ENCODE measurements around the gene DDHD1. TPM values are rescaled to one million over a fixed set of nuclear protein-coding genes. Genes with fewer than 3 reads are reported as not detected.

Gene DDHD1
- total RNA-seq (1 to 10 TPM; 4.0 to 7.6 (median 4.7) TPM), polyA plus RNA-seq (1 to 10 TPM; 2.8 to 5.2 (median 3.0) TPM)
- long read RNA-seq, donor 1, full-length matches to known transcripts, result 8 of 8 reads
- long read RNA-seq, donor 1, partial matches to known transcripts, result 0 of 8 reads
- long read RNA-seq, donor 1, other reads (novel, unspliced or antisense), result 0 of 8 reads
- long read RNA-seq, donor 2, full-length matches to known transcripts, result 15 of 20 reads
- long read RNA-seq, donor 2, partial matches to known transcripts, result 2 of 20 reads
- long read RNA-seq, donor 2, other reads (novel, unspliced or antisense), result 3 of 20 reads

DNA sequence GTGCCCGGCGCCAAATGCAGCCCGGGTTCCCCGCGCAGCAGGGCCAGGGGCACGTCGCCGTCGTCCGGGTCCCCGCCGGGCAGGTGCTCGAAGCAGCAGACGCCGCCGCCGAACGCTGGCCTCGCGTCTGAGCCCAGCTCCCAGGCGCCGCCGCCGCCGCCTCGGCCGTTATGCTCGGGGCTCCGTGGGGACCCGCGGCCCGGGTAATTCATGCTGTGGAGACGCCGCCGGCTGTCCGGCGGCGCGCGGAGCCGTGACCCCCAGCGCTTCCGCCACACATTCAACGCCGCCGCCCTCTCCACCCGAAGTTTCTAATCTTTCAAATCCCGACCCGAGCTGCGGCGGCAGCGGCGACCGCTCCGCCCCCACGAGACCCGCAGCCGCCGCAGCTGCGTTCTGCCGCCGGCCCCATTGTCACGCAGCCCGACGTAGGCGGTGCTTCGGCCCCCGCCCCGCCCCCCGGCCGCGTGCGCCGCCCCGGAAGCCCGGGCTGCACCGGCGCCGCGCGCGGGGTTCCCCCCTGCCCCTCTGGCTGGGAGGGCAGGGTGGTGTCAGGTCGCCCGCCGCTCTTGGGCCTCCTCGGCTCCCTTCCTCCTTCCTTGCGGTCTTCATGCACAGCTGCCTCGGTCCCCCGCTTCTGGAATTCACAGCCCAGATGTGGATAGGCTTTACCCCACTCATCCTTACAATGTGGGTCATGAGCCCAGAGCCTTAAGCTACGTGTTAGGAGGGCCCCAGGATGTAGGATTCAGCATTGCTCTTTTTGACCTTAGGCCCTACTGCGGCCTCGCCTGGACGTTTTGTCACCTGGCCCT is at the start of gene DDHD1:
TSS of gene DDHD1 (minus strand) at position 437 of the 815 bp plus-strand sequence. CDS start at position 212, 225 bp downstream.
- WGBS, 3 donors, result 2 to 3% (median 2%) methylated on average over 76 to 93 of the region's 93 CpGs
- H3K4me3 ChIP-seq, result peak within 1 kb of the TSS; percentile 78
- intact Hi-C loops (cut with DNase I), result loop anchor here in 1 of 2 donors (10.0 kb wide), 1 partner anchor 142 kb away; no protein-coding TSS in a partner anchor

DNA sequence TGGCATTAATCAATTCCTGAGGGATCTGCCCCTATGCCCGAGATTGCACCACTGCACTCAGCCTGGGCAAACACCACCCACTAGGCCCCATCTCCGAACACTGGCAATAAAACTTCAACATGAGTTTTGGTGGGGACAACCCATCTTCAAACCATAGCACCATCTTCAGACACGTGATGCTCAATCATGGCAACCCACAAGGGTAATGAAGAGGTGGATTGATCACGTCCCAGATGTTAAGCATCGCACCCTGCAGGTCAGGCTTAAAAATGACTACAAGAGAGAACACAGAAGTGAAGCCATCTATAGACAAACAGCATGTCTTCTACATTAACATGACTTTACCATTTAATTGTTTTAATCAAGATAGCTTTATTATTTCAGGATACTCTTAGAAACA is 42.8 kb upstream of the DDHD1 start:
- Histone ChIP-seq H3K9me3 (no peaks in the 10 kb centered on the region), H3K27ac (no peak overlapping the region), H3K4me3 (no peak overlapping the region), H3K27me3 (ENCODE audit: insufficient read depth in 3 of 3, low read length in 2 of 3) (peaks cover 0 to 2% (median 0%) of the 10 kb centered on the region in 3 donors), H3K4me1 (no peaks in the 10 kb centered on the region), H3K36me3 (ENCODE audit: insufficient read depth in 1 of 2, low read depth in 1 of 2) (no peaks in the 10 kb centered on the region)
- ATAC-seq (no peak), DNase-seq (no peak)
- WGBS, 3 donors, result 86 to 91% (median 89%) methylated on average over 5 of the region's 5 CpGs
- intact Hi-C loops (cut with DNase I), result no loop called here
- TF ChIP-seq, protein P1, sequence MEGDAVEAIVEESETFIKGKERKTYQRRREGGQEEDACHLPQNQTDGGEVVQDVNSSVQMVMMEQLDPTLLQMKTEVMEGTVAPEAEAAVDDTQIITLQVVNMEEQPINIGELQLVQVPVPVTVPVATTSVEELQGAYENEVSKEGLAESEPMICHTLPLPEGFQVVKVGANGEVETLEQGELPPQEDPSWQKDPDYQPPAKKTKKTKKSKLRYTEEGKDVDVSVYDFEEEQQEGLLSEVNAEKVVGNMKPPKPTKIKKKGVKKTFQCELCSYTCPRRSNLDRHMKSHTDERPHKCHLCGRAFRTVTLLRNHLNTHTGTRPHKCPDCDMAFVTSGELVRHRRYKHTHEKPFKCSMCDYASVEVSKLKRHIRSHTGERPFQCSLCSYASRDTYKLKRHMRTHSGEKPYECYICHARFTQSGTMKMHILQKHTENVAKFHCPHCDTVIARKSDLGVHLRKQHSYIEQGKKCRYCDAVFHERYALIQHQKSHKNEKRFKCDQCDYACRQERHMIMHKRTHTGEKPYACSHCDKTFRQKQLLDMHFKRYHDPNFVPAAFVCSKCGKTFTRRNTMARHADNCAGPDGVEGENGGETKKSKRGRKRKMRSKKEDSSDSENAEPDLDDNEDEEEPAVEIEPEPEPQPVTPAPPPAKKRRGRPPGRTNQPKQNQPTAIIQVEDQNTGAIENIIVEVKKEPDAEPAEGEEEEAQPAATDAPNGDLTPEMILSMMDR (IDR thresholded peaks at IDR 0.05), result no peak

More for the DNA sequence above, at the start of gene DDHD1:
- Histone ChIP-seq H3K9me3 (no peaks in the 10 kb centered on the region), H3K36me3 (ENCODE audit: insufficient read depth in 1 of 2, low read depth in 1 of 2) (peaks cover 0 to 2% of the 10 kb centered on the region in 2 donors), H3K27ac (peak within 1 kb of the TSS; percentile 85), H3K4me1 (peaks cover 11% of the 10 kb centered on the region), H3K27me3 (ENCODE audit: insufficient read depth in 3 of 3, low read length in 2 of 3) (no peaks in the 10 kb centered on the region)
- ATAC-seq, result peak; percentile 85 to 97 (median 94)
- TF ChIP-seq, protein P1 (IDR thresholded peaks at IDR 0.05), result no peak
- peak; percentile 83 to 88 for DNase-seq

DNA sequence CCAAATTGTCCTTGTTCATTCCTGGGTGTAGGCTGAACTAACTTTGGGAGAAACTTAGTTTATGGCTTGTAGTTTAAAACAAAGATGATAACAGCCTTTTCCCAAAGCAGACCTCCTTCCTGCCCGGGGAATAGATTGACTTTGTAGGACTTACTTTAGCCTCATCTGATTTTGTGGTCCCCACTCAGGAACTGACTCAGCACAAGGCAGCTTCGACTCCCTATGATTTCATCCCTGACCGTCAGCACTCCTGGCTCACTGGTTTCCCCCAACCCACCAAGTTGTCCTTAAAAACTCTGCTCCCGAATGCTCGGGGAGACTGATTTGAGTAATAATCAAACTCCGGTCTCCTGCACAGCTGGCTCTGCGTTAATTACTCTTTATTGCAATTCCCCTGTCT is 40.1 kb upstream of the DDHD1 start:
- H3K4me1 ChIP-seq, result no peaks in the 10 kb centered on the region
- 74 to 83% (median 77%) methylated on average over 7 of the region's 7 CpGs for WGBS, 3 donors
- DNase-seq, result no peak
- no peak overlapping the region for H3K27ac ChIP-seq
- H3K36me3 ChIP-seq (ENCODE audit: insufficient read depth in 1 of 2, low read depth in 1 of 2), result no peaks in the 10 kb centered on the region
- intact Hi-C loops (cut with DNase I), result no loop called here
- no peak for ATAC-seq
- no peak overlapping the region for H3K4me3 ChIP-seq
- TF ChIP-seq, protein P1 (IDR thresholded peaks at IDR 0.05), result no peak
- no peaks in the 10 kb centered on the region for H3K27me3 ChIP-seq (ENCODE audit: insufficient read depth in 3 of 3, low read length in 2 of 3)
- H3K9me3 ChIP-seq, result no peaks in the 10 kb centered on the region

DNA sequence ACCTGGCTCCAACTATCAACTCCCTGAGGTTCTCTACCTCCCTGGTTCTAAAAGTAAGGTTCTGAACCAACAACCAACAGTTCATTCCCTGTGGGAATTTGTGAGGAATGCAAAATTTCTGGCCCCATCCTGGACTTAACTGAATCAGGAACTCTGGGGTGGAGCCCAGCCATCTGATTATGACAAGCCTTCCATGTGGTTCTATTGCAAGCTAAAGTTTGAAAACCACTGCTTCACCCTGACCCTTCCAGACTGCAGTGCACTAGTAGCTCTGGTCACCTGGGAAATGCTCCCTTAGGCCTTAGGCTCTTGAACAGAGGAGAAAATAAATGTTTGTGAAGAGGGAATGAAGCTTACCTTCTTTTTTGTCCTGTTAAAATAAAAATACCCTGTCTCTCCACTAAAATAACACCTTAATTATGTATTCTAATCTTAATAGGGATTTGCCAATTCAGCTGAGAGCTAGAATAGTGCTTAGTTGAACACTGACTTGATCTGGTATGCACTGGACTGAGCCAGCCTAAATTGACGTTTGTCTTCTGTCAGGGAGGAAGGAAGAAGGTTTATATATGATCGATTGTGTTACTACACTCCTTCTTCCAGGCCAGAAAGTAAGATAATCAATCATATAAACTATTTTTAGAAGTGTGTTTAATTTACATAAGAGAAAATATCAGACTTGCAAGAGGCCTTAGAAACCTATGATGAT is 39.1 kb upstream of the DDHD1 start:
- TF ChIP-seq, protein P1 (IDR thresholded peaks at IDR 0.05), result no peak
- WGBS, 3 donors, result 15 to 43% (median 21%) methylated on average over 2 of the region's 2 CpGs
- H3K4me1 ChIP-seq, result no peaks in the 10 kb centered on the region
- intact Hi-C loops (cut with DNase I), result no loop called here
- no peaks in the 10 kb centered on the region for H3K36me3 ChIP-seq (ENCODE audit: insufficient read depth in 1 of 2, low read depth in 1 of 2)
- no peaks in the 10 kb centered on the region for H3K9me3 ChIP-seq
- H3K4me3 ChIP-seq, result no peak overlapping the region
- H3K27ac ChIP-seq, result no peak overlapping the region
- DNase-seq, result no peak
- no peaks in the 10 kb centered on the region for H3K27me3 ChIP-seq (ENCODE audit: insufficient read depth in 3 of 3, low read length in 2 of 3)
- ATAC-seq, result no peak
